ENCODE results near the gene TP53RK.

Gene TP53RK

DNA sequence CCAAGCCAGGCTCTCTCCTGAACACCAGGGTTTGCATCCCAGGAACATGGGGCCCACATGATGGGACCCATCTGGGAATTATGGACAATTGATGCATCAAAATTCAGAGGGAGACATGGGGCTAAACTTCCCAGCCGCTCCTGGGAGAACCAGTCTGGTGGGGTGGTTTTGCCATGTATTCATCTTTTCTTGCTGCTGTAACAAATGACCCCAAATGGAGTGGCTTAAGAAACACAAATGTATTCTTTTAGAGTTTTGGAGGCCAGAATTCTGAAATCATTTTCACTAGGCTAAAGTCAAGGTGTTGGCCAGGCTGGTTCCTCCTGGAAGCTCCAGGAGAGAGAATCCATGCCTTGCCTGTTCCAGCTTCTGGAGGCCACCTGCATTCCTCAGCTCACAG lies 44.5 kb downstream of the TP53RK start:
- no peak for DNase-seq
- Histone ChIP-seq H3K4me3 (ENCODE audit: low read depth, low read length) (no peak overlapping the region), H3K9me3 (ENCODE audit: severe bottlenecking) (no peaks in the 10 kb centered on the region), H3K36me3 (no peaks in the 10 kb centered on the region), H3K27me3 (ENCODE audit: insufficient read depth, low read depth, severe bottlenecking) (no peaks in the 10 kb centered on the region), H3K27ac (no peak overlapping the region)
- TF ChIP-seq, protein P1, sequence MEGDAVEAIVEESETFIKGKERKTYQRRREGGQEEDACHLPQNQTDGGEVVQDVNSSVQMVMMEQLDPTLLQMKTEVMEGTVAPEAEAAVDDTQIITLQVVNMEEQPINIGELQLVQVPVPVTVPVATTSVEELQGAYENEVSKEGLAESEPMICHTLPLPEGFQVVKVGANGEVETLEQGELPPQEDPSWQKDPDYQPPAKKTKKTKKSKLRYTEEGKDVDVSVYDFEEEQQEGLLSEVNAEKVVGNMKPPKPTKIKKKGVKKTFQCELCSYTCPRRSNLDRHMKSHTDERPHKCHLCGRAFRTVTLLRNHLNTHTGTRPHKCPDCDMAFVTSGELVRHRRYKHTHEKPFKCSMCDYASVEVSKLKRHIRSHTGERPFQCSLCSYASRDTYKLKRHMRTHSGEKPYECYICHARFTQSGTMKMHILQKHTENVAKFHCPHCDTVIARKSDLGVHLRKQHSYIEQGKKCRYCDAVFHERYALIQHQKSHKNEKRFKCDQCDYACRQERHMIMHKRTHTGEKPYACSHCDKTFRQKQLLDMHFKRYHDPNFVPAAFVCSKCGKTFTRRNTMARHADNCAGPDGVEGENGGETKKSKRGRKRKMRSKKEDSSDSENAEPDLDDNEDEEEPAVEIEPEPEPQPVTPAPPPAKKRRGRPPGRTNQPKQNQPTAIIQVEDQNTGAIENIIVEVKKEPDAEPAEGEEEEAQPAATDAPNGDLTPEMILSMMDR (IDR thresholded peaks at IDR 0.05; ENCODE audit: low read depth, low read length): no peak

DNA sequence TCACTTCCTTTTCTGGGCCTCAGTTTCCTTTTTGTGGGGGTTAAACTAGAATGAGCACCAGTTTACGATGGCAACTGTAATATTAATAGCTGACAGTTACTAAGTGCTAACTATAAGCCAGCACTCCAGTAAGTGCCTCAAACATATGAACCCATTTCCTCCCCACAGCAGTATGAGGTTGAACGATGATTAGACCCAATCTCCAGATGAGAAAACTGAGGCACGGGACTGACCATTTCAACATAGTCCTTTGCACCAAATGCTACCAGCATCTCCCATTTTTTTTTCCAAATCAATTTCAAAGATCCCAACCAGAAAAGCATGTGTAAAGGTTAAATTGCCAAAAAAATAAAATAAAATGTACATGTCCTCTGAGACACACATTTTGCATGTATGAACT lies 45.1 kb downstream of the TP53RK start:
- TF ChIP-seq, protein P1 (IDR thresholded peaks at IDR 0.05; ENCODE audit: low read depth, low read length): no peak
- H3K27me3 ChIP-seq (ENCODE audit: insufficient read depth, low read depth, severe bottlenecking): no peaks in the 10 kb centered on the region
- H3K4me3 ChIP-seq (ENCODE audit: low read depth, low read length): no peak overlapping the region
- no peaks in the 10 kb centered on the region for H3K36me3 ChIP-seq
- H3K9me3 ChIP-seq (ENCODE audit: severe bottlenecking): no peaks in the 10 kb centered on the region
- no peak for DNase-seq
- no peak overlapping the region for H3K27ac ChIP-seq

DNA sequence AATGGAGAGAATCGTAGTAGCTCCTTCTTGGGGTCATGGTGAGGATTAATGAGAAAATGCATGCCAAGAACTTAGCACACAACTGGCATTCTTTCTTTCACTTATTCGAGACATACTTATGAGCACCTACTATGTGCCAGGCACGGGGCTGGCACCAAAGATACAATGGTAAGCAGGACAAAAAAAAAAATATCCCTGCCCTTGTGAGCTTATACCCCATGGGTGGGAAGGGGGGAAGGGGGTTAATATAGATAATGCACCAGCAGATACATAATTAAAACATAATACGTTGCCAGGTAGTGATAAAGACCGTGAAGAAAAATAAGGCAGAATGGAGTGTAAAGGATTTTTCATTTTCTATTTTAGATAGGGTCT lies 46.3 kb downstream of the TP53RK start:
- no peak overlapping the region for H3K4me3 ChIP-seq (ENCODE audit: low read depth, low read length)
- no peak for DNase-seq
- peak overlapping the region; percentile 58 for H3K27ac ChIP-seq
- no peaks in the 10 kb centered on the region for H3K27me3 ChIP-seq (ENCODE audit: insufficient read depth, low read depth, severe bottlenecking)
- no peaks in the 10 kb centered on the region for H3K36me3 ChIP-seq
- TF ChIP-seq, protein P1 (IDR thresholded peaks at IDR 0.05; ENCODE audit: low read depth, low read length): no peak
- H3K9me3 ChIP-seq (ENCODE audit: severe bottlenecking): no peaks in the 10 kb centered on the region

DNA sequence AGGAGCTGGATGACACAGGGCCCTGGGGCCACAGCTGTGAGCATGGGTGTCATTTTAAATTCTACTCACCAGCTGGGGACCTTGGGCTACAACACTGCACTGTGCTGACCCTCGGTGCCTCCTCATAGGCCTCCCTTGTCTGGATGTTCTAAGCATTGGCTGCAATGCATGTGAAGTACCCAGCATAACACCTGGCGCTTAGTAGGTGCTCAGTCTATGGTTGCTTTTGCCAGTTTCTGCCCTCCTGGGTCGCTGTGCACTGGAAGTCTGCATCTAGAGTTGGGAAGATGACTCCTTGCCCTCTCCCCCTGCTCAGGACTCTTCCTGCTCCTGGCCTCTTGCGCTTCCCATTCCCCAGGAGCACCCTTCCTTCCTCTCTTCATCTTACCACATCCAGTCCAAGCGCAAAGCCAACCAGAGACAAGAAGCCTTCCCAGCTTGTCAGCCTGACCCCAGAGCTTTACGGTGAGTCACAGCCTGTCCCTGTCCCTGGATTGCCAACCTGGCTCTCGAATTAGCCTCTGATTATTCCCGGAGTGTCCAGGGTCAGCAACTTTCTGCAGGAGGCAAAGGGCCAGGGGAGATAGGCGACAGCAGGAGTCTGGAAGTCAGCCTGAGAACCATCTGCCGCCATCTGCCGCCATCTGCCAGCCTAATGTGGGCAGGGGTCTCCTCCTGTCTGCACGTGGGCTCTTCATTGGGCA lies 46.8 kb downstream of the TP53RK start:
- Histone ChIP-seq H3K27ac (peak overlapping the region; percentile 58), H3K27me3 (ENCODE audit: insufficient read depth, low read depth, severe bottlenecking) (no peaks in the 10 kb centered on the region), H3K4me3 (ENCODE audit: low read depth, low read length) (no peak overlapping the region), H3K36me3 (no peaks in the 10 kb centered on the region), H3K9me3 (ENCODE audit: severe bottlenecking) (no peaks in the 10 kb centered on the region)
- TF ChIP-seq, protein P1 (IDR thresholded peaks at IDR 0.05; ENCODE audit: low read depth, low read length): no peak
- DNase-seq: peak; percentile 87

DNA sequence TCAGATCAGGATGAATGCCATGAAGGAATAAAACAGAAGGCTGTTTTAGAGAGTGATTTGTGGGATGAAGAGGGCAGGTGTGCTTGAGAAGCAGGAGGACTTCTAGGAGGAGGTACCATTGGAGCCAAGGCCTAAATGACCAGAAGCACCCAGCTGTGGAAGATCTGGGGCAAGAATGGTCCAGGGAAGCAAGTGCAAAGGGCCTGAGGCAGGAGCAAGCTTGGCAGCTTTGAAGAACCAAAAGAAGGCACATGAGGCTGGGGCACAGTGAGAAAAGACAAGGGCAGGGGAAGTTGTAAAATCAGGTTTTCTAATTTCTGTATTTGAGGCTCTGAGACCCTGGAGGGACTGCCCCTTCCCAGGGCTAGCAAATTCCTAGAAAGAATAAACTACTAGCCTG lies 47.8 kb downstream of the TP53RK start:
- no peak for DNase-seq
- TF ChIP-seq, protein P1 (IDR thresholded peaks at IDR 0.05; ENCODE audit: low read depth, low read length): no peak
- no peak overlapping the region for H3K4me3 ChIP-seq (ENCODE audit: low read depth, low read length)
- no peaks in the 10 kb centered on the region for H3K9me3 ChIP-seq (ENCODE audit: severe bottlenecking)
- no peaks in the 10 kb centered on the region for H3K27me3 ChIP-seq (ENCODE audit: insufficient read depth, low read depth, severe bottlenecking)
- no peaks in the 10 kb centered on the region for H3K36me3 ChIP-seq
- no peak overlapping the region; the same call in 1 of the 2 replicates for H3K27ac ChIP-seq
